Activated T-helper 2 cell treated with anti-CD3 and anti-CD28 coated beads, Interferon-gamma antibody, Interleukin-2, Interleukin-4, amounts not matched to agents 10 μg/mL and 5 μg/mL and 100 μg/mL, durations not matched to agents 14 hours and 24 hours and 36 hours (primary cell): ENCODE measurements around the gene HDAC4. TPM values are rescaled to one million over a fixed set of nuclear protein-coding genes. Genes with fewer than 3 reads are reported as not detected.

Experiments
- DNase-seq: peaks from one replicate; pipeline ENCODE4 v3.0.0; 2021; ENCODE audit warnings: low spot score
- H3K27ac Mint-ChIP-seq: one replicate; pipeline ENCODE4 v1.8.0; 2021; ENCODE audit warnings: mixed read lengths
- H3K27me3 Mint-ChIP-seq: one replicate; pipeline ENCODE4 v1.8.0; 2021; ENCODE audit warnings: low read depth, mixed read lengths
- H3K36me3 Mint-ChIP-seq: one replicate; pipeline ENCODE4 v1.8.0; 2021; ENCODE audit warnings: low read depth, mixed read lengths
- H3K4me1 Mint-ChIP-seq: one replicate; pipeline ENCODE4 v1.8.0; 2021; ENCODE audit warnings: low read depth, mixed read lengths
- H3K4me3 Mint-ChIP-seq: one replicate; pipeline ENCODE4 v1.8.0; 2021; ENCODE audit warnings: low read depth, mild to moderate bottlenecking, moderate library complexity, mixed read lengths
- H3K9me3 Mint-ChIP-seq: one replicate; pipeline ENCODE4 v1.8.0; 2021; ENCODE audit warnings: mixed read lengths
- intact Hi-C: fragments of 100-400 bp; cut with micrococcal nuclease; formaldehyde crosslinking; loops from one replicate; pipeline ENCODE4 v1.15.1; 2023
- total RNA-seq: library from RNA; stranded (reverse); gene quantifications from 2 replicates; pipeline ENCODE4 v1.2.3, GENCODE V29; 2022

The HDAC4 gene
- total RNA-seq, 1 donor from 2014 or later: 44.8 TPM

- peaks cover 5% of the 10 kb centered on the region for H3K27me3 Mint-ChIP-seq
- intact Hi-C loops: loop anchor here (1.0 to 10.0 kb wide), 7 partner anchors 8 to 280 kb away; partner anchors contain the start of gene HDAC4
Measured at GRCh38 chr2:239267288-239267951, 133.4 kb downstream of the HDAC4 start.

DNA sequence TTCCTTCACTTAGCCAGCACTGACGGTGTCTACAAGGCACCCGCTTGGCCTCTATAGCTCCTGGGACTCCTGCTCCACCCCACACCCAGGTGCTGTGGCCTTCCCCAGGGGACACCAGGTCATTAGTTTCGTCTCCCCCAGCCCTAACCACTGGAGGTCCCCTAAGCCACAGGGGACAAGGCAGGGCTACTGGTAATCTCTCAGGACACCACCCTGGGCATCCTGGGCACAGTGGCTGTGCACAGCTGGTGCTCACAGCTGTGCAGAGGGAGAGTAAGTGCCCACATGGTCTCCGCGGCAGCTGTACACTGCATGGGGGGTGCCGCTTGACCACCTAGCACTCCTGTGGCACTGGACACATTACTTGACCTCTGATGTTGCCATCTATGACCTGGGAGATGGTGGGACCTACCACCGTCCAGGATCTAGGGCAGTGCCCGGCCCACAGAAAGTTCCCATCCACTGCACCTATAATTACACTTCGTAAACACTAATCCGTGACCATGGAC is 134.0 kb downstream of the HDAC4 start:
- peaks cover 27% of the 10 kb centered on the region for H3K36me3 Mint-ChIP-seq
- no peak for DNase-seq
- H3K9me3 Mint-ChIP-seq: no peaks in the 10 kb centered on the region
- H3K4me3 Mint-ChIP-seq: peak overlapping the region; percentile 82
- H3K4me1 Mint-ChIP-seq: peaks cover 72% of the 10 kb centered on the region
- intact Hi-C loops: loop anchor here (1.0 to 10.0 kb wide), 7 partner anchors 8 to 280 kb away; partner anchors contain the start of gene HDAC4
- H3K27ac Mint-ChIP-seq: peak overlapping the region; percentile 82
- peaks cover 5% of the 10 kb centered on the region for H3K27me3 Mint-ChIP-seq

More at GRCh38 chr2:239267288-239267951, 133.4 kb downstream of the HDAC4 start:
- Mint-ChIP-seq H3K27ac (peak overlapping the region; percentile 82), H3K9me3 (no peaks in the 10 kb centered on the region), H3K4me1 (peaks cover 73% of the 10 kb centered on the region), H3K36me3 (peaks cover 25% of the 10 kb centered on the region), H3K4me3 (peak overlapping the region; percentile 82)
- peak; percentile 91 for DNase-seq

DNA sequence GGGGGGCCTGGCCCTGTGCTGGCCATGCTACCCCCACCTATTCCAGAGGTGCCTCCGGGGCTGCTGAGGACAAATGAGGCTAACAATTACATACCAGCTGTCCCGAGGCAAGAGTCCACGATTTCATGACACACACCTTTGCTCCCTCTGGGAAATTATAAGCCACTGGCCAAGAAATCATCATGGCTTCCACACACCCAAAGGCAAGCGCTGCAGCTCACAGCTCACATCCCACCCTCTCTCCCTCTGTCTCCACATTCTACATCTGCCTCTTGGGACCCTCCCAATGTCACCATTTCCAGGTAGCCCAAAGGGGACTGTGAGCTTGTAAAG is 134.4 kb downstream of the HDAC4 start:
- H3K4me1 Mint-ChIP-seq: peaks cover 68% of the 10 kb centered on the region
- DNase-seq: no peak
- intact Hi-C loops: loop anchor here (2.0 to 10.0 kb wide), 5 partner anchors 60 to 281 kb away; partner anchors contain the start of gene HDAC4
- H3K4me3 Mint-ChIP-seq: peak overlapping the region; percentile 82
- peaks cover 23% of the 10 kb centered on the region for H3K36me3 Mint-ChIP-seq
- H3K27me3 Mint-ChIP-seq: peaks cover 3% of the 10 kb centered on the region
- H3K27ac Mint-ChIP-seq: peak overlapping the region; percentile 60
- no peaks in the 10 kb centered on the region for H3K9me3 Mint-ChIP-seq

DNA sequence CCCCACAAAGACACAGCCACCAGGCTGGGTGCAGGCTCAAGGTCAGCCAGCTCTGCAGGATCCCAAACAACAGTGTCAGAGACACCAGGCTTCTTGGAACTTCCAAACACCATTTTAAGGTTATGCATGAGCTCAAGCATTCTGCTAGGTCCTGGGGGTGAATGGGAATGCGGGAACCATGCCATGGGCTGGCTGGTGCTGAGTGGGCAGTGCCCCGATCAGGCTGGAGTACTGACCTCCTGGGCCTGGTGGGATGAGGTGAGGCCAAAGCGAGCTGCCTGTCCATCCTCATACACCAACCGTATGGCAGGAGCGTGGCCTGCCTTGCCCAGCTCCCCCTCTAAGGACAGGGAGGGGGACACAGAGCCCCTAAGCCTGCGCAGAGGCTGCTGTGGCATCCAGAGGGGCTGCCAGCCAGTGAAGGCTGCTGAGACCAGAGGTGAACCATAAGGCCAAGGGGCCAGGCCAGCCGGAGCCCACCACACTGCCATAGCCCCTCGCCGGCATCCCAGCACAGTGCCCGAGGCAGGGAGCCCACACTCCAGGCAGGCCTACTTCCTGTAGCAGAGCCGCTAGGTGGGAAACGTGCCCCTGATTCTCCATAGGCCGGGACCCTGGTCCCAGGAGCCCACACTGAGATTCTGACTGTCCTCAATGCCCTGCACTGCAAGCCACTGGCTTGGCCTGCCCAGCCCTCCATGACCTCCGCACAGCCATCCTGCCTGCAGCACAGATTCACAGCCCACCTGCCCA is 135.0 kb downstream of the HDAC4 start:
- peaks cover 3% of the 10 kb centered on the region for H3K27me3 Mint-ChIP-seq
- no peak for DNase-seq
- peak overlapping the region; percentile 80 for H3K27ac Mint-ChIP-seq
- intact Hi-C loops: loop anchor here (1.0 to 10.0 kb wide), 9 partner anchors 9 to 281 kb away; partner anchors contain the start of gene HDAC4
- peak overlapping the region; percentile 82 for H3K4me3 Mint-ChIP-seq
- H3K9me3 Mint-ChIP-seq: no peaks in the 10 kb centered on the region
- peaks cover 26% of the 10 kb centered on the region for H3K36me3 Mint-ChIP-seq
- peaks cover 73% of the 10 kb centered on the region for H3K4me1 Mint-ChIP-seq

GRCh38 chr2:239264838-239265651 is 135.8 kb downstream of the HDAC4 start:
- peak; percentile 67 for DNase-seq
- Mint-ChIP-seq H3K27me3 (peaks cover 3% of the 10 kb centered on the region), H3K27ac (peak overlapping the region; percentile 80), H3K9me3 (no peaks in the 10 kb centered on the region), H3K4me3 (peak overlapping the region; percentile 82), H3K36me3 (peaks cover 24% of the 10 kb centered on the region), H3K4me1 (peaks cover 77% of the 10 kb centered on the region)
- intact Hi-C loops: loop anchor here (1.0 to 10.0 kb wide), 7 partner anchors 8 to 282 kb away; no protein-coding TSS in a partner anchor

DNA sequence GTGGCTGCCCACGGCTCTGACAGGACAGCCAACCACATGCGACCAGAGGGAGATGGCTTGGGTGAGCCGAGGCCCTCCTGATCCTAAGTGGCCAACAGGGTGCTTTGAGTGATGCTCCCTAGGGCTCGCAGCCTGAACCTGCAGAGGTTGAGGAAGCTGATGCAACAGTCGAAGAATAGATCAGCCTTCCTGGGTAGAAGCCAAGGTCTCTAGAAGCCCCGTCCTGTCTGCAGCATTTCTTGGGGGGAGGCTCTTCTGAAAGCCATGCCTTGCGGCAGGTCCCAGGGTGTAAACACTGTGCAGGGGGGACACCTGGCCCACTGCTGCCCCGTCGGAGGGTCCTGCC is 136.4 kb downstream of the HDAC4 start:
- H3K4me1 Mint-ChIP-seq: peaks cover 77% of the 10 kb centered on the region
- intact Hi-C loops: loop anchor here (2.0 to 10.0 kb wide), 2 partner anchors 118 to 230 kb away; no protein-coding TSS in a partner anchor
- DNase-seq: no peak
- H3K36me3 Mint-ChIP-seq: peaks cover 22% of the 10 kb centered on the region
- H3K27ac Mint-ChIP-seq: peak overlapping the region; percentile 45
- peak overlapping the region; percentile 47 for H3K4me3 Mint-ChIP-seq
- H3K27me3 Mint-ChIP-seq: peaks cover 3% of the 10 kb centered on the region
- H3K9me3 Mint-ChIP-seq: no peaks in the 10 kb centered on the region

GRCh38 chr2:239263669-239264491 is 136.9 kb downstream of the HDAC4 start:
- Mint-ChIP-seq H3K4me3 (peak overlapping the region; percentile 47), H3K9me3 (no peaks in the 10 kb centered on the region), H3K4me1 (peaks cover 77% of the 10 kb centered on the region), H3K27me3 (no peaks in the 10 kb centered on the region), H3K27ac (peak overlapping the region; percentile 45), H3K36me3 (peaks cover 17% of the 10 kb centered on the region)
- intact Hi-C loops: loop anchor here (2.0 to 10.0 kb wide), 2 partner anchors 117 to 229 kb away; no protein-coding TSS in a partner anchor
- DNase-seq: no peak

- DNase-seq: no peak
- intact Hi-C loops: loop anchor here (10.0 kb wide), 1 partner anchor 228 kb away; no protein-coding TSS in a partner anchor
- H3K36me3 Mint-ChIP-seq: peaks cover 20% of the 10 kb centered on the region
- peaks cover 77% of the 10 kb centered on the region for H3K4me1 Mint-ChIP-seq
- peak overlapping the region; percentile 18 for H3K4me3 Mint-ChIP-seq
- H3K9me3 Mint-ChIP-seq: no peaks in the 10 kb centered on the region
- H3K27ac Mint-ChIP-seq: peak overlapping the region; percentile 2
- no peaks in the 10 kb centered on the region for H3K27me3 Mint-ChIP-seq
Measured at GRCh38 chr2:239263231-239263630, 137.6 kb downstream of the HDAC4 start.

- Mint-ChIP-seq H3K9me3 (peaks cover 3% of the 10 kb centered on the region), H3K4me3 (no peak overlapping the region), H3K36me3 (peaks cover 26% of the 10 kb centered on the region), H3K27ac (no peak overlapping the region), H3K27me3 (no peaks in the 10 kb centered on the region), H3K4me1 (peaks cover 77% of the 10 kb centered on the region)
- intact Hi-C loops: loop anchor here (10.0 kb wide), 1 partner anchor 228 kb away; no protein-coding TSS in a partner anchor
- no peak for DNase-seq
Measured at GRCh38 chr2:239262484-239263230, 138.2 kb downstream of the HDAC4 start.

DNA sequence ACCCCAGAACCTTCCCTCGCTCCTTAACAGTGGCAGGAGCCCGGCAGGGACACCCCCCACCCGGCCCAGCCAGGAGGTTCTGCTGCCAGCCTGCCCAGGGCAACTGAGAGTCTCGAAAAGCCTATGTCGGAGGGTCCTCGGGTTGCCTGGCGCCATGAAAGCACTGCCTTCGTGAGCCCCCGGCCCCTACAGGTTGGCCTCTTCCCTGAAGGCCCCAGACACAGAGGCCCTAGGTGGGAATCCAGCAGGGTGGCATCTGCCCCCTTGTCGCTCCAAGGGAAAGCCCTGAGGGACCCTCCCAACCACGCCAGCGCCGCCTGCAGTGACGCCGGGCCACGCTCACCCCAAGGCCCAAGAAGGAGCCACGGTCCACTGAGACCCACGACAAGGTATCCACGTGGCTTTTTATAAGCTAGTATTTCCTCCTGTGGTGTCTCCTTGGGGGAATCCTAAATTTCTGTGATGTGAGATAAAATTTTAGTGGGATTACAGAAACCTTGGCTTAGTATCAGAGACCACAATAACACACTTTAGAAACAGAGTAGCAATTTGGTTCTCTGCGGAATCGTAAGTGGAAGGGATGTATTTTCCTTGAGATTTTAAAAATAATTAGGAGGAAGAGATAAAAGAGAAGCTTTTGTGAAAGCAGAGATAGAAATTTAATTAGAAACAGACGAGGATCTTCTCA is 138.9 kb downstream of the HDAC4 start:
- Mint-ChIP-seq H3K4me3 (no peak overlapping the region), H3K4me1 (peaks cover 77% of the 10 kb centered on the region), H3K27ac (no peak overlapping the region), H3K27me3 (no peaks in the 10 kb centered on the region), H3K9me3 (peaks cover 8% of the 10 kb centered on the region), H3K36me3 (peaks cover 33% of the 10 kb centered on the region)
- intact Hi-C loops: loop anchor here (10.0 kb wide), 1 partner anchor 227 kb away; no protein-coding TSS in a partner anchor
- DNase-seq: no peak
